ENCODE results near the gene PUSL1.

The PUSL1 gene

GRCh38 chr1:1340791-1341548 lies 32.6 kb downstream of the PUSL1 start:
- no peak for DNase-seq (ENCODE audit: low read depth)

DNA sequence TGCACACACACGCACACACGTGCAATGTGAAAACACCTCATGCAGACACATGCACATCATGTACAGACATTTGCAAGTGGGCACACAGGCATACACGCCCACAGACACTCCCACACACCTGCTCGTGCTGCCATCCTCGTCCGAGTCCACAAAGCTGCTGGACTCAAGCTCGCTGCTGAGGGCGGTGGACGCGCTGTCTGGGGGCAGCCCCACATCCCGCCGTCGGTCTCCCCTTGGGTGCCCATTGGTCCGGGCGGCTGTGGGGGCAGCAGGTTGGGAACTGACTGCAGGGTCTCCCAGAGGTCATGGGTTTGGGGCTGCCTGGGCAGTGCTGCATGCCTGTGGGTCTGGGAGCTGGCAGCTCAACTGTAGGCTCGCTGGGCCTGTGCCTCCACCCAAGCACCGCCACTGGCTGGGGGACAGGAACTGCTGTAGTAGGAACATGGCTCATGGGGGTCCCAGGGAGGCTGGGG lies 33.2 kb downstream of the PUSL1 start:
- DNase-seq (ENCODE audit: low read depth) = no peak

DNA sequence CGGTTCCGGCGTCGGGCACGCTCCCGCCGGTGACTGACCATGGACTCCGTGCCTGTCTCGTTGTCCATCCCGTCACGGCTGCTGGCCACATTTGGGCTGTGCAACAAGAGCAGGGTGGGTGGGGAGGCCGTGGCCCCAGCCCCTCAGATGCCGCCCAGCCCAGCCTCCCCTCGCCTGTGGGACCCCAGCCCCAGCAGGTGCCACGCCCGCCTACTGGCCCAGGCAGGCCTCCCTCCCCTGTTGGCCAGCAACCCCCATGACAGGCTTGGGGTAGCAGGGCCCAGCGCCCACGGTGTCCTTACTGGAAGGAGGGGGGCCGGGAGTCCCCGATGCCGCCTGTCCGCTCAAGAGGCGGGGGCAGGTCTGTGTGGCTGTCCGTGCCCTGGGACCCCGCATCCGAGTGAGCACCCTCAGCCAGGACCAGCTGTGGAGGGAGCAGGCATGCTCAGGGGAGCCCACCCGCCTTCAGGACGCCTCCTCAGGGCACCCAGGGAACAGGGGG lies 33.7 kb downstream of the PUSL1 start:
- no peak for DNase-seq (ENCODE audit: low read depth)

GRCh38 chr1:1342584-1343115 lies 34.3 kb downstream of the PUSL1 start:
- DNase-seq (ENCODE audit: low read depth) = no peak

GRCh38 chr1:1343811-1344421 lies 35.5 kb downstream of the PUSL1 start:
- no peak for DNase-seq (ENCODE audit: low read depth)

DNA sequence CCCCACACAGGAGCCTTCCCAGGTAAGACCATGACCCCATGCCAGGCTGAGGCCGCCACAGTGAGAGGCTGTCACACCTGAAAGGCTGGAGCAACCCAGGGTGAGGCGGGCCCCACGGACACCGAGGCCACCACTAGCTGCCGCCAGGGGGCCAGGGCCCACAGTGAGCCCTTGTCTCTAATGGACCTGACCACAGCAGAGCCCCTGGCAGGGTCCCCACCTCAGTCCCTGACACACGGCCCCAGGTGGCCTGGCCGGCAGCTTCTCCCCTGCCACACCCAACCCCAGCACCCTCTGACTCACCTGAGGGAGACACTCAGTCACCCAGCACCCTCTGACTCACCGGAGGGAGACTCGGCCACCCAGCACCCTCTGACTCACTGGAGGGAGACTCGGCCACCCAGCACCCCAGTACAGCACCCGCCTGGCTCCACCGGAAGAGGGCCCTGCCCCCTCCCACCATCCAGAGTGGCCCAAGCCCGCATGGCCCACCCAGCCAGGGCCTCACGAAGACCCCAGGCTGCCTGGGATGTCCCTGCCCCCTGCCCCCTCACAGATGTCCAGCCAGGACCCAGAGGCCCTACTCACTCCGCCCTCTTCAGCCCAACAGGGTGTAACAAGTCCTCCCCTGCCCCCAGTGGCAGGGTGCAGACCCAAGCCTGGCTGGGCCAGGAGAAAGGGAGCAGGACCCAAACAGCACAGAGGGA lies 36.4 kb downstream of the PUSL1 start:
- DNase-seq (ENCODE audit: low read depth) = peak; percentile 20

DNA sequence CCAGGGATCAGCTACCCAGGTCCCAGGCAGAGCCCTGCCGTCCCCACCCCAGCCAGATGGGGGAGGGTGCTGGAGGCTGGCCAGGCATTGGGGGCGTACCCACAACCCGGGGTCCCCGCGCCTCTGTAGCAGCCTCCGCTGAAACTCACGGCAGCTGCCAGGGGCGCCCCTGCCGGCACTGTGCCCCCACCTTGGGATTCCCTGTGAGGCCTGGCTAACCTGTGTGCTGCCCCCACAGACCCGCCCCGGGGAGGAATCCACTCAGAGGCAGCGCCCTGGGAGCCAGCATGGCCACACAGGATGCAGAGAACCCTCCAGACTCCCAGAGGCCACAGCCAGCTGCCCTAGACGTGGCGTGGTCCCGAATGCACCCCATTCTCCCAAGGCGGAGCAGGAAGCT lies 37.0 kb downstream of the PUSL1 start:
- no peak for DNase-seq (ENCODE audit: low read depth)

- no peak for DNase-seq (ENCODE audit: low read depth)
Measured at GRCh38 chr1:1345860-1346500, 37.6 kb downstream of the PUSL1 start.

- DNase-seq (ENCODE audit: low read depth) = no peak
Measured at GRCh38 chr1:1346501-1346890, 38.1 kb downstream of the PUSL1 start.

DNA sequence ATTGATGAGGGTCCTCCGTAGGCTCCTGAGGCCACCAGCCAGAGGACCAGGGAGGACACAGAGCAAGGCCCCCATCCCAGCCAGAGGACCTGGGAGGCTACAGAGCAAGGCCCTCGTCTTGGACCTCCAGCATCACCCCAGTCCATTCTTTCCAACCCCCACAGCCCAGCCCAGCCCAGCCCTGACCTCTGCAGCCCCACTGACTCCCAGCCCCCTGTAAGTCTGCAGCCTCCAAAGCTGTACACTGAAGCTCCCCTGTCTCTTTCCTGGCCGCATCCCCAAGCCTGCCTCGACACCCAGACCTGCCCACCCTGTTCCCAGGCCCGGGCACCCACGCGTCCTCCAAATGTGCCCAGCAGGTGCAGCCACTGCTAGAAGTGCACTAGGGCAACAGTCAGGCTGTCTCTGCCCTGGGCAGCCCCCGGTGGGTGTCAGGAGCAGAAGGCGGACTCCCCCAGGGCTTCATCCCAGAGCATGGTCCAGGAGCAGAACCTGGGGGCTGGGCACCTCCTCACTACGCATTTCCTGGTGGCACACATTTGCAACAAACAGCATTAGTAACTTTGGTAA lies 38.7 kb downstream of the PUSL1 start:
- no peak for DNase-seq (ENCODE audit: low read depth)

DNA sequence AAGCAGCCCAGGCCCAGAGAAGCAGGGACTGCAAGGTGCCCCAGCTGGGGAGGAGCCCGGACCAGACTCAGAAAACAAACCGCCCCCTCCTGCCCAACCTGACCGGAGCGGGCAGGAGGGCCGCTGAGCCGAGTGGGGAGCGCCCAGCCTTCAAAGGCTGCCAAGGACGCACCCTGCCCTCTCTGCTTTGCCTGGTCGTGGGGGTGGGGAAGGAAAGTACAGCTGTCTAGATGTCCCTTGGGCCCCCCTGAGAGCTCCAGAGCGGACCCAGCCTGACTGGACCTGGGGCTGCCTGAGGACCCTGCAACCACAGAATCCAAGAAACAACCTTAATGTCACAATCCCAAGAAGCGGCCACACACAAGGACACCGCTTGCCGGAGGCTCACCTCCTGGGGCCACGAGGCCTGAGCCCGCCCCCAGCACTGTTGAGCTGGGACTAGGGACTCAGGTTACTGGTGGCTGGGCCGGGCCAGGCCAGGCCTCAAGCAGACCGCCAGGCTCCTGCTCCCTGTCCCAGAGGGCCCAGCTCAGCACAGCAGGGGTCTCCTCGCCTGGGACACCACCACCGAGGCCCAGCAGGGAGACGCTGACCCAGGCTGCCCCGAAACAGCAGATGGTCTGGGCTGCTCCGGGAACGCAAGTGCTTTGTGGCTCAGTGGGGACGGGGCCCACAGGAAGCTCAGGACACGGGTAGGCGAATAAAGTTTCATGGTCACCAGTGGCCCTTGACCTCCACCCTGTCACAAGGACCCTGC lies 39.4 kb downstream of the PUSL1 start:
- no peak for DNase-seq (ENCODE audit: low read depth)

DNA sequence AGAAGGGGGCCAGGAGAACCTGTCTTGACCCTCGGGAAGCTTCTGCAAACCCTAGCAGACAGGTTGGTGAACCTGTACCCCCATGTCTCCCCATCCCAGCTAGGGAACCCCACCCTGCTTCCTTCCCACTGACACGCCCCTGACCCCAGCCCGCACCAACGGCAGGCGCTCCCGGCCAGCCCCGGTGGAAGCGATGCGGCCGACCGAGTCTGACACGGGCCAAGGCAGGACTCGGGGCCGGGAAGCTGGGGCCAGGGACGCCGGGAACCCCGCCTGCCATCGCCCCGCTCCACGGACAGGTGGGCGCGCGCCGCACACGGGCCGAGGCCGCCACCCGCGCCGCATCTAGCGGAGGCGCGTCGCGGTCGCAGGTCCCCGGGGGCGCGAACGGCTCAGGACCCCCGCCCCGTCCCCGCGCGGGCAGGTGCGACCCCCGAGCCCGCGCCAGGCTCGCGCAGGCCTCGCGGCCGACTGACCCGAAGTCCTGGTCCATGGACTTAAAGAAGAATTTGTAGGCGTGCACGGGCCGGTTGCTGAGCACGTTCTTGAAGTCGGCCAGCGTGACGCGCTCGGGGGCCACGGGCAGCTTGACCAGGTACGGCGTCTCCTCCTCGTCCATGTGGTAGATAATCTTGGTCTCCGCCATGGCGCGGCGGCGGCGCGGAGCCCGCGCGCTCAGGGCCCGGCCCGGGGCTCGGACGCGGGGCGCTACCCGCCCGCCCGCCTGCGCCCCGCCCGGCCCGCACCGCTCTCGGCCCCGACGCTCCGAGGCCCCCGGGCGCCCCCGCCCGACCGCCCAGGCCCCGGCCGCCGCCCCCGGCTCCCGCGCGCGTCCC lies 40.2 kb downstream of the PUSL1 start:
- no peak for DNase-seq (ENCODE audit: low read depth)

- DNase-seq (ENCODE audit: low read depth) = peak; percentile 63
Measured at GRCh38 chr1:1349256-1350012, 41.0 kb downstream of the PUSL1 start, which contains the start of gene DVL1. TSS of gene DVL1 (minus strand) at chr1:1349418. CDS start at chr1:1349065, 353 bp downstream.

DNA sequence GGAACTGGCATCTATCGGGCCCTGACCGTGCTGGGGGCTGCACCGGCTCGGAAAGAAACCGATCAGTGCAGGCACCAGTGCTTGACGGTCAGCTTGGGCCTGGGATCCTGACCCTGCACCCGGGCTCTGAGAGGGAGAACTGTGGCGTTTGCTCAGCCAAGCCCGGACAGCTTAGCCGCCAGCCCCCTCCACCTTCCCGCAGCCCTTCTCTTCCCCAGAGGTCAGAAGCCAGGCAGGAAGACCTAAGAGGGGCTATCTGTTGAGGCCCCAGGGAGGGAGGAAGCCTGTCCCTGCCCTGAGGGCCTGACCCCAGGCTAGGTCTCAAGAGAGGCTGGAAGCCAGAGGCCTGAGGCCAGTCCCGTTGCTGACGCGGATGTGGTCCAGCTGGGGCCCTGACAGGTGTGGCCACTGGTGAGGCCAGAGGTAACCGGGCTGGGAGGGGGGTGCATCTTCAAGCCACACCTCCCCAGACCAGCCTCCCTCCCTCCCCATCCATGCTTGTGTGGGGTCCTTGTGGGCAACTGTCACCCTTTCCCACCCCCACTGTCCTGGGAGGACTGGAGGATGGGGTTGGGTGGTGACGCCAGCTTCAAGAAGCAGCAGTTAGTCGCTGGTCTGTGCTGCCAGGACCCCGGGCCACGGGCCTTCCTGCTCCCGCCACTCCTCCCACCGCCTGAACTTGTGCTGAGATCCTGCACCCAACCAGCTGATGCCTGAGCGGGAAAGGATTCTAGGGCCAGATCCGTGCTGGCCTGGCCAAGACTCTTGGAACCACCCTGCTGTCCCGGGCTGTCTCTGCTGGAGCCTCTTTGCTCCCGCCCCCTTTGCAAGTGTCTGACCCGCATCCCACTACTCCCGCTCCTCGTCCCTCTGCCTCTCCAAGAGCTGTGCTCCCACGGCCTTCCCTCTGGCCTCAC lies 43.4 kb downstream of the PUSL1 start:
- DNase-seq (ENCODE audit: low read depth) = no peak

DNA sequence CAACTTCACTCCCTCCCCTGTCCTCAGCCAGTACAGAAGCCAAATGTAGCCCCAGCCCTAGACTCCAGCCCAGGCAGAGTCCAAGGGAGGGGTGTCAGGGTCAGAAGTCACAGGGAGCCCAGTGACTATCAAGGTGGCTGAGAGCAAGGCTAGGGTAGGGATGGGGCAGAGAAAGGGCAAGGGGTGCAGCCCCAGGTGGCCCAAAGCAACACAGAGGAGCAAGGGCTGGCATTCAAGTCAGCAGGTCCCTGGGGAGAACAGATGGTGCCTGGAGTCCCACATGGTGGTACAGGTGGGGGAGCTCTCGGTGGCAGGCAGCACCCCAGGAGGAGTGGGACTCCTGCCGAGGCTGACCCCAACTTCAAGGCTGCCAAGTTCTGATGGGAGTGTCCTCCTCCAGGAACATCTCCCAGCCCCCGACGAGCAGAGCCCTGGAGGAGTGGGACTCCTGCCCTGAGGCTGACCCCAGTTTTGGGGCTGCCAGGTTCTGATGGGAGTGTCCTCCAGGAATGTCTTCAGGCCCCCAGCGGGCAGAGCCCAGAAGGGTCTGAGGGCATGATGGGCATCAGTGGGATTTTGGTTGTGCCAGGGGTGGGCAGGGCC lies 44.5 kb downstream of the PUSL1 start:
- DNase-seq (ENCODE audit: low read depth) = no peak

DNA sequence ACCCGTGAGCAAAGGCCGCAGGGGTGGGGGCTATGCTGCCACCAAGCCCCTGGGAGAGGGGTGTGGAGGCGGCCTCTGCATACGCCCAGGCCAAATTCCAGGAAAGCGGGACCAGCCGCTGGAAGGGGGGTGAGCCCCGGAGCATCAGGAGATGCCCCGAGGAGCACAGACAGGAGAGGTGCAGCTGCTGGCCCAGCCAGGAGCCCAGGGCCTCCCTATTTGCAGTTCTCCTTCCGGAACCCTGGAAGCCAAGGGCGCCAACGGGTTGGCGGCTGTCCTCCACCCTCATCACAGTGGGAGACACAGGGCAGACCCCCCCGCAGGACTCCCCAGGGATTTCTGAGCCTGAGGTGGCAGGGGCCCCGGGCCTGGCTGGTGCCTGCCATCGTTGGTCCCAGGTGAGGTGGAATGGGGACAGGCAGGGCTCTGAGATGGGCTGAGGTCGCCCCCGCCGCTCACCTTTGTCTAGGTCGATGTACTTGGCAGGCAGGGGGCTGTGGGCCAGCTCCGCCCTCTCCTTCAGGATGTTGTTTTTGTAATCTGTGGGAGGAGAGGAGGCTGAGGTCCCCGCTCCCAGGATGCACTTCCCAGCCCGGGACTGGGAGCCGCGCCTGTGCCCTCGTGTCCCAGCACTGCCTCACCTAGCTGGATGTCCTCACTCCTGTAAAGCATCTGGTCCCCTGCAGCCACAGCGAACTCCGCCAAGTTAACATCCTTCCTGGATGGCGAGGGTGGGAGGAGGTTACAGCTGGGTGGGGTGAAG lies 45.2 kb downstream of the PUSL1 start:
- DNase-seq (ENCODE audit: low read depth) = no peak
